HG03280 (cell line): ENCODE results near the gene MRNIP.
A peak's percentile ranks its signal among the peaks of the same experiment; 100 is the strongest.

Source experiments
- ATAC-seq: cut with Tn5 transposase; IDR thresholded peaks from one replicate; pipeline ENCODE4 v1.9.1; 2021; ENCODE audit warnings: mild to moderate bottlenecking, moderate library complexity; ENCODE audit not compliant: unreplicated experiment

MRNIP gene, protein sequence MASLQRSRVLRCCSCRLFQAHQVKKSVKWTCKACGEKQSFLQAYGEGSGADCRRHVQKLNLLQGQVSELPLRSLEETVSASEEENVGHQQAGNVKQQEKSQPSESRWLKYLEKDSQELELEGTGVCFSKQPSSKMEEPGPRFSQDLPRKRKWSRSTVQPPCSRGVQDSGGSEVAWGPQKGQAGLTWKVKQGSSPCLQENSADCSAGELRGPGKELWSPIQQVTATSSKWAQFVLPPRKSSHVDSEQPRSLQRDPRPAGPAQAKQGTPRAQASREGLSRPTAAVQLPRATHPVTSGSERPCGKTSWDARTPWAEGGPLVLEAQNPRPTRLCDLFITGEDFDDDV

DNA sequence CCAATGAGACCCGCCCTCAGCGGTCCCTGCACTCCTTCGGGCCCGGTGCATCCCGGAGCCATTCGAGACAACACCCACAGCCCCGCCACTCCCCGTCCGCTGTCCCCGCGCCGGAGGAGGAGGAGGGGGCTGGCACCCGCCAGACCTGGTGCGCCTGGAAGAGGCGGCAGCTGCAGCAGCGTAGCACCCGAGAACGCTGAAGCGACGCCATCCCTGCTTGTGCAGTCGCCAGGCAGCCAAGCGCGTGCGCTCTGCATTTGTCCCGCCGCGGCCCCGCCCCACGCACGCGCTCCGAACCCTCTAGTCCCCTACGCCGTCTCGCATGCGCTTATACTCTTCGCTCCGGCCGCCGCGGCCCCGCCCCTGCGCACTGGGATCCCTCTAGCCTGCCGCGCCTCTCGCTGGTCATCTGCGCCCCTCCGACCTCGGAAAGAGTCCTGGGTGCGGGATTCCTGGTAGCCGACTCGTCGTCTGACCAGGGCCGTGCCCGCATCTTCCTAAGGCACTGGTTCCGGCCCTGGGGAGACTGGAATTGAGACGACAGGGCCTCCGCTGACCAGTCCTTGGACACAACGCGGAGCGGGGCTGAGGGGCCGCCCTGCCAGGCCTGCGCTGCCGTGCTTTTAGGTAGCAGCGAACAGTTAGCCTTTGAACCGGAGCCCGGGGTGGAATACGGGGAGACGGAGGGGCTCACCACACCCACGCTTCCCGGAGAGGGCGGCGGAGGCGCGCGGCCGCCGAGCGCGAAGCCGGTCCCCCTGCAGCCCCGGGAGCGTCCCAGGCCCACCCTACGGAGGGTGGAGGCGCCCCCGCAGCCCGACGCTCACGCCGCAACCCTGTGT, at the start of gene MRNIP:
TSS of gene MRNIP (minus strand) at position 232 of the 842 bp plus-strand sequence. CDS start at position 211, 21 bp downstream.
- ATAC-seq, result peak; percentile 93

DNA sequence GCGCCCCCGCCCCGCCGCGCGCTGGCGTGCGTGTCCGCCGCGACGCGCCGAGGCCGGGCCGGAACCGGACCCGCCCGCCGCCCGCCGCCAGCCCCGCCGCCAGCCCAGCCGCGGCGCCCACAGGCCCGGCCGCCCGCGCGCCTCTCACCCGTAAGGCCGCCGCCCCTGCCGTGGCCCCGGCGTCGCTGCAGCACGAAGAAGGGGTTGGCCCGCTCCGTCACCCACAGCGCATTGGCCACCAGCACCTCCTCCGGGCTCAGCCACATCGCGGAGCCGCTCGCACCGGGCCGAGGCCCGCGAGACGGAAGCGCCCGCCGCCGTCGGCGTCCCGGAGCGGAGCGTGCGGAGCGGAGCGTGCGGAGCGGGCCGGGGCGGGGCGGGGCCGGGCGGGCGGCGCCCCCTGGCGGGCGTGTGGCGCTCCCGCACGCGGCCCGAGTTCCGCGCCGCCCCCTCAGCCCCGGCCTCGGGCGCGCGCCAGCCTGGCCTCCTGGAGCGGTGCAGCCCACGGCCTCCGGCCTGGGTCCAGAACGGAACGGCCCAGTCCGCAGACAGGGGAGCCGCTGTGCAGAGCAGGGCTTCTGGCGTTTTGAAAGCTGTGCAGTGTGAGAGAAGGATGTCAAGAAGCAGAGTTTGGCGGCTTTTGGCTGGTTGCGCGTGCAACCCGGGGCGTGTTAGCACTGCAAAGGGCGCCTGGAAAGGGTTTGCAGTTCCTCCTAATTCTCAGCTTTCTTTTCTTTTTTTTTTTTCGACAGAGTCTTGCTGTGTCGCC, 49.1 kb upstream of the MRNIP start, which contains the start of gene TBC1D9B:
TSS of gene TBC1D9B (minus strand) at position 342 of the 769 bp plus-strand sequence. CDS start at position 266, 76 bp downstream.
- ATAC-seq, result peak; percentile 90

DNA sequence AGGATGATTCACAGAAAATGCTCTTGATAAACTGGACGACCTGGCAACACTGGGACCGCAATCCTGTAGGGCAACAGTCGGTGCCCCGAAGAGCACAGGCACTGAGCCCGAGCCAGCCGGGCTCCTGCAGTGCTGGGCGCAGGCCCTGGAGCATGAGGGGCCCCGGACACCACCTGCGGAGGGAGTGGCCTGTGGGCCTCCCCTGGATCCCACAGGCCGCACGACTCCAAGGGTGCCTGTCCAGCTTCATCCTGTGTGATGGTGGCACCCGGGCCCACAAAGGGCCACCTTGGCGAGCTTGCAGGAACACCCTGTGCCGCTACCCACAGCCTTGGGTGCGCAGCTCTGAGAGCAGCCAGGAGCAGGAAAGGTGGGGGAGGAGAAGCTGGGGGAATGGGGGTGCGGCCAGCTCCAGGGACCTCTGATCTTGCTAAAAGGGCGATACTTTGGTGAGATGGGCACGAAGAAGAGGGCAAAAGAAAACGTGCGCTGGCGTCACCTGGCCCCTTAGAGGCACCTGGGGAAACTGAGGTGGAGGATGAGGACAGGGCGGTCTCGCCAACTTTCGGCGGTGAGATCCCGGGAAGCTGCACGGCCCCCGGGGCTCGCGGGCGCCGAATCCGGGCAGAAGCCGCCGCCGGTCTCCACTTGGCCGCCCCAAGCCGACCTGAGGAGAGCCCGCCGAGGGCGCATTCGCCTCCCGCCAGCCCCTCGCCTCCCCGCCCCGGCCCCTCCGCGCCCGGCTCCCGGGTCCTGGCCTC, 48.4 kb upstream of the MRNIP start:
- peak; percentile 15 for ATAC-seq

DNA sequence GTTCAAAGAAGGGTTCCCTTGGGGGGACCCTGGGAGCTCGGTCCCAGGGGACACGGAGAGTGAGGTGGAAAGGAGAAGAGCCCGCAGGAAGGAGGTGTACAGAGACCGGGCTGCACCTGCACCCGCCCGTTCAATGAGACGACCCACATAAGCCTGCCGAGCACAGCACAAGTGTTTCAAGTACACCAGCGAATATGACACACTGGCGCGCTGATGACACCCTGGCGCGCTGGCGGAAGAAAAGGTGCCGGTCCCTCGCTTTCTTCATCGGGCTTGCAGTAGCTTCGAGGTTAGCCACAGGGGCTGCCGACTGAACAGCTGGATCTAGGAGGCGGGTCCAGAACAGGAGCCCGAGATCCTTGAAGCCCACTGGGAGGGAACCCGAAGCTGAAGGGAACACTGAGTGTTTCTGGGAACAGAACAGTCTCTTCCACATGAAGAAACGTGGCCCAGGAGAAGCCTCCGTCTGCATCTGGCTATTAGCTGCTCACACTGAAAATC, 47.7 kb upstream of the MRNIP start:
- no peak for ATAC-seq

DNA sequence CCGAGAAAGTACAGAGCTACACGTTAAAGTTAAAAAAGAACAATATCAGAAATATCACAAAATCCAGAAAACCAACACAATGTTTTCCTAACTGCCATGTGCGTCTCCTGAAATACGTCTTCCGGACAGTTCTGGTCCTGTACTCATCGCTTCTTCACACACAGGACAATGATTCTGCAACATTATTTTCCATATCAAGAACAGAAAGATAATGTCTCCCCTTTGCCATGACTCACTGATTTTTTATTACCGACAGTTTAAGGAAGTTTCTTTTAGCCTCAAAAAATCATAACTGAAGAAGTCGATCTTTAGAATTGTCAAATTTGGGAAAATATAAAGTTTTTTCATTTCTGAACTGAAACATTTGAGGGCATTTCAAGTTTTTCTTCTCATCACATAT, 46.5 kb upstream of the MRNIP start:
- no peak for ATAC-seq

DNA sequence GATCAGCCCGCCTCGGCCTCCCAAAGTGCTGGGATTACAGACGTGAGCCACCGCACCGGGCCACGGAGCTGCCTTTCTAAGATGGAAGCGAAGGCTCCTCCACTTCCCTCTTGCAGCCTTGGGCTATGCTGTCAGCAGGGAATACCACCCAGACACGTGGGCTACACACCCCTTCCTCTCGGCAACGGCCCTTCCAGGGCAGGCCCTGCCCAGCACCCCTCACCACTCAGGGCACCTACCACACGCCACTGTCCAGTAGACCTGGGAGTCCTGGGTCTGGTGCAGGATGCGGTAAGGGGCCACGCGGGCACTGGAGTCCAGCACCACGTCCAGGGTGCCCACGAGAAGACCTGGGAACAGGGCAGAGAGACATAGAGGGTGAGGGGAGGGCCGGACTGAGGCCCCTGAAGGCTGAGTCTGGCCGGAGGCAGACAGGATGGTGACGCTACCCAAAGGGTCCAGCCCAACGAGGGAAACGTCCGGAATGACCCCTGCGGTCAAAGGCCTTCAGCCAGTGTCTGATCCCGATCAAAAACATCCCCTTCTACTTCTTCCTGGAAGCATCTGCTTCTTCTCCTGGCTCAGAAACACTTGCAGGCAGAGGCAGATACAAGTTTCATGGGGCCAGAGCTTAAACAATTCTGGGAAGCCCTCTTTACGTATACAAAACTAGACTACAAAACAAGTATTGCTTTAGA, 46.0 kb upstream of the MRNIP start:
- ATAC-seq, result no peak

DNA sequence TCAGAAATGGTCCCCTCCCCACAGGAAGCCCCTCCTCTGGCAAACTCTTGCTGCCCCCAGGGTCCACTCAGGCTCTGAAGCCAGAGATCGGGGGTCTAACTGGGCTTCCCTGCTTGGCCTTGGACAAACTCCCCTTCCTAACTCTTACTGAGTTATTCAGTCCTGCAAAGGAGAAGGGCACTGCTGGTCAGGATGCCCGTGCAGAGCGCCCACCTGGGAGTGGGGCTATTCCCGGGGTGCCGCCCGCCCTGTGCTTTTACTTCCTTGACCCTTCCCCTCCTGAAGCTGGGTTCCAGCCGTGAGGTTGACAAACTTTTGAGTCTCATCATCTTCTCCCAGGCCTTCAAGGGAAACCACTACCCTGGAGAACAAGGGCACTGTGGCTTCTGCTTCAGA, 44.1 kb upstream of the MRNIP start:
- no peak for ATAC-seq

DNA sequence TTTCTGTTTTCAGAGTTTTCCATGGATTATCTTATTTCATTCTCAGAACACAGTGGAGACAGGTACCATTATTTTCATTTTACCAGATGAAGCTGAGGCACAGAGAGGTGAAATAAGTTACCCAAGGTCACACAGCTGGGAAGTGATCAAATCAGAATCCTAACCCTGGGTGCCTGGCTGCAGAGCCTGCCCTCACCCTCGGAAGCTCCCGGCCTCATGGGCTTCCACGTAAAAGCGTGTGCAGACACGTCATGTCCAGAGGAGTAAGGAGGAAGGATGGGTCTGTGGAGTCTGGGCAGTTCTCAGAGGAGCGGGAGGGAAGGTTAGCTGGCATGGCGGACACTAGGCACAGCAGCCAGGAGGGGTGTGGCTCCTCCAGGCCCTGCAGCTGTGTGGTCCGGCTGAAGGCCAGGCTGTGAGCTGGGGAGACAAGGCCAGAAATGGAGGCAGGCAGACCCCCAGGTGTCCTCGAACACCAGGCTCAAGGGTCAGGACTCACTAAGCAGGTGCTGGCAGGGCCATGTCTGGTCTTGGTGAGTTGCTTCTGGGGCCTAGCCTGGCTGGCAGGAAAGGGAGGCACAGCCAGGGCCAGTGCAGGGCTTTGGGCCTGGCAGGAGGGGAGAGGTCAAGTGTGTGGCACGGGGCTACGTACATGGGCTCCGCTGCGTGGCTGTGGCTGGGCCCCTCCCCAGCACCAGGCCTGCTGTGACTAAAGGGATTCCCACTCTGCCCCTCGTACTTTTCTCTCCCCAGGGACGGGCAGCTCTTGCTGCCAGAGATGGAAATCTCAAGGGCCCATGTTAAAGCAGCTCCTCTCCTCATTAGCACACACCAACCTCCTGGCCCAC, 43.5 kb upstream of the MRNIP start:
- no peak for ATAC-seq

DNA sequence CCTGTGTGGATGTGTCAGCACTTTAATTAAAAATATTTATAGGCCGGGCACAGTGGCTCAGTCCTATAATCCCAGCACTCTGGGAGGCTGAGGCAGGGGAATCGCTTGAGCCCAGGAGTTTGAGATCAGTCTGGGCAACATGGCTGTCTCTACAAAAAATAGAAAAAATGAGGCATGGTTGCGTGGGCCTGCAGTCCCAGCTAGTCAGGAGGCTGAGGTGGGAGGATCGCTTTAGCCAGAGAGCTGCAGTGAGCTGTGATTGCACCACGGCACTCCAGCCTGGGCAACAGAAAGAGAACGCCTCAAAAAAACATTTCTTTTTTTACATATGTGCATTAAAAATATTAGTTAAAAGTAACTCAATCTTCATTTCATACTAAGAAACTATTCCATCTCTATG, 42.8 kb upstream of the MRNIP start:
- ATAC-seq, result no peak

DNA sequence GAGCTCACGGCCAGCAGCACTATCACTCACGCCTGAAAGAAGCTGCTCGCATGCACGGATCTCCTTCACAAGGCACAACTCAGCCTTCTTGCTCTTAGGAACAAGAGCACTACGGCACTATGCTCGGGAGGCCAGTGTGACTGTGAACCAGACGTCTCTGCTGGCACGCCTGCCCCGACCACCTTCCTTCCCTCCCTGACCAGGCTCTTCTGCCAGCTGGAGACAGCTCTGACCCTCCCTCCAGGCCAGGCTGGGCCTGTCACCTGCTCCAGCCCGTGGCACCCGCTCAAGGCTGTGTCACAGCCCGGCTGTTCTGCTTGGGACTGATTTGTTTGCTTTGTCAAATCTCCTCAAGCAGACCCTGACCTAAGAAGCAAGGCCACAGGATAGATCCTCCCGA, 42.1 kb upstream of the MRNIP start:
- no peak for ATAC-seq

DNA sequence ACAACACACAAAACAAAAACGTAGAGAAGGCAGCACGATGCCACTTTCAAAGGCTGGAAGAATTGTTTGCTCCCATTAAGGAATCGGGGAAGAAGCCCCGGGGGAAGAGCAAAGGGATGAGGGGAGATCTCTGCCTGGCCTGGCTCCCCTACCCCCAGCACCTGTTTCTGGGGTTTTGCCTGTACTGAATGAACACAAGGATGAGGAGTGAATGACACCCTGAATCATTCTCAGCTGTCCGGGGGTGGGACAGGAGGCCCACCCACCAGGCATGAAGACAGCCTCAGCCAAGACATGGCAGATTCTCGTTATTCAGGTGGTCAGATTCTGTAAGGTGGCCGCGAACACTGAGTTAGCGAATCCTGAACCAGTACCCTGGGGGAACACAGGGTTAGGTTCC, 41.6 kb upstream of the MRNIP start:
- no peak for ATAC-seq

DNA sequence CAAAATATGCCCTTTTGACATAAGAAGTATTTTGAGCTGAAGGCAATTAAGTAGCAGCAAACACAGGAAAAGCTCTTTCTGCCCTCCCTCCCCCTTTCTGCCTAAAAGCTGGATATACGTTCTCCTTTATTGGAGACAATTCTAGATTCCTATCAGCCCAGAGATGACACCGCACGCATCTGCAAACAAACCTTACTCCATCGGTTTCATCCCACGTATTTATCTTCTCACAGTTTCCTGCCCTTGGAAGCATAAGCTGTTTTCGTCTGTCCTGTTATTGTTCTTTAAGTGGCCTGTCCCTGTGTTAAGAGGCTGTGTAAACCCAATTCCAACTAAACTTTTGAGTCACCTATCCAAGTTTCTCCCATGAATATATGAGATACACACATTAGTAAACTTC, 37.2 kb upstream of the MRNIP start:
- ATAC-seq, result no peak

DNA sequence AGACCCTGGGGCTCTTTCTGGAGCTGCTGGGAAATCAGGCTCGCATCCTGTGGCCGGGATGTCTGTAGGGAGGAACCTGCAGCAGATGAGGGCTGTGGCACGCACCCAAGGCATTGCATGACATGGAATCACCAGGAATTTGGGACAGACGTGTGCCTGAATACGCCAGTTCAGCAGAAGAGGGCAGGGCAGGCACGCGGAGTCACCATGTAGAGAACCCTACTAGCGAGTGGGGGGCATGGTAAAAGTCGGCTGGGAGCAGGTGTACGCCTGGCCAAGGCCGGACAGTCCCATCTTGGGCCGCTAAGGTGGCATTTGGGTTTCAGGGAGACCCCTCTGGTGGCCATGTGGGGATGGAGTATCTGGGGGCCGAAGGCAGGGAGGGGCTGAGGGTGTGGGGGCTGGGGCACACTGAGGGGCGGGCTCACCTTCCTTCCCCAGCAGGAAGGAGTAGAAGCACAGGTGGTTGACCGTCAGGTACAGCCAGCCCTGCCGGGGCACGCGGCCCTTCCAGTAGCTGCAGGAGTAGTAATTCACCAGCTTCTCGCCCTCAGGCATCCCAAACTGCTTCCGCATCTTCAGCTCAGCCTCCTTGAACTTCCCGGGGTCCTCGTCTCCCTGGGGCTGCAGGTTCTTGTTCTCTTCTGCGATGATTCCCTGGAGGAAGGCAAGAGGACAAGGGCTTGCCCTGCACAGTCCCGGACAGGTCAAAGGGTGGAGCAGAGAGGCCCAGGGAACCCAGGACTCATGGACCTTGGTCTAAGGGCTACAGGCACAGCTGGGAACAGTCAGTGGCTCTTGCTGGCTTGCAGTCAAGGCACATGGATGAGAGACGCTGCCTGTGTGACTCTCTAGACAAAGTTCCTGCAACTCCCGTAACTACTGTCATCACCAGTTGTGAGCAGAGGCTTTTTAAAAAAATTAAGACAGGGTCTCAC, 35.6 kb upstream of the MRNIP start:
- no peak for ATAC-seq

DNA sequence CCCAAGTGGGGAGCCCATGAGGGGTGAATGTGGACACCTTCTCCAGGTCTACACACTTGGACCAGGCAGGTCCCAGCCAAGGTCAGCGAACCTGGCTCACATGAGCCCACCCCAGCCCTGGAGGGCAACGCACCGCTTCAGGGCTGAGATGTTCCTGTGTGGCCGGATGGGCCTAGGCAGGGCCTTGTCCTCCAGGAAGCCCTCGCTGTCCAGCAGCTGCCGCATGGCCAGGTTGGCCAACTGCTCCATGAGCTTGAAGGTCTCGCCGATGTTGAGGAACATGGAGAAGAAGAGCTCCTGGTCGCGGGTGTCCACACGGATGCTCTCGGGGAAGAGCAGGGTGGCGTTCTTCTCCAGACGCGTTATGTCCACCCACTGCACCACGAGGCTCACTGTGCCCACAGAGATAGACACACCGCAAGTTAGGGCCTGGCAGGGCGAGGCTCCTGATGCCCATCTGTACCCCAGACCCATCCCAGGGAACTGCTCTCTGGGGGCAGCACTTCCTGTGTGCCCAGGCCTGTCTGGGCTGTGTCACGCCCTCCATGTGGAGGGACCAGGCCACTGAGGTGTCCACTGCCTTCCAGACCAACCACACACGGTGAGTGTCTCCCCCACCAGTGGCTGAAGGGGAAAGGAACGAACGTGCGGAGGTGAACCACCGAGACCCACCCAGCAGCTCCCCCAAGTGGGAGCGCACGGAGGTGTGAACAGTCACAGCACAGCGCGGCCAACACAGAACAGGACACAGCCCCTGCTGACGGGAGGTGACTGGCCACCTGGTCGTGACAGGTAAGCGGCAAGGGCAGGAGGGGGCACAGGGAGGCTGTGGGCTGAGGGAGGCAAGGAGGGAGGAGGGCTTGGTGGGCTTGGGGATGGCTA, 34.7 kb upstream of the MRNIP start:
- ATAC-seq, result no peak

DNA sequence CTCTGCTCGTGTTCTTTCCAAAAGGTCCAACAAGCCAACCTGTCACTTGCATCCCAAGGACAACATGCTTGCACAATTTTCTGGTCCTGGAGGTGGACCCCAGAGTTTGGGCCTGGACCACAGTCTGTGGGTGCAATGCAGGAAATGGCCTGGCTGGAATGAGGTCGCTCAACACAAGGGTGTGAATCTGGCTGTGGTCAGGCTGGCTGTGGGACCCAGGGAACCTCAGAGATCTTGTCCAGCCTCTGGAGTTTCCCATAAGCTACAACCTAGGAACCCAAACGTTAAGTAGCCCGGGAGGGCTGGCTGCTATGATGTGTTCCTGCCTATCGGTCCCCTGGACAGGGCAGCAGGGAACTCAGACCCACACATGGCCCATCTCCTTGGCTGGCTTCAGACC, 33.6 kb upstream of the MRNIP start:
- ATAC-seq, result no peak

DNA sequence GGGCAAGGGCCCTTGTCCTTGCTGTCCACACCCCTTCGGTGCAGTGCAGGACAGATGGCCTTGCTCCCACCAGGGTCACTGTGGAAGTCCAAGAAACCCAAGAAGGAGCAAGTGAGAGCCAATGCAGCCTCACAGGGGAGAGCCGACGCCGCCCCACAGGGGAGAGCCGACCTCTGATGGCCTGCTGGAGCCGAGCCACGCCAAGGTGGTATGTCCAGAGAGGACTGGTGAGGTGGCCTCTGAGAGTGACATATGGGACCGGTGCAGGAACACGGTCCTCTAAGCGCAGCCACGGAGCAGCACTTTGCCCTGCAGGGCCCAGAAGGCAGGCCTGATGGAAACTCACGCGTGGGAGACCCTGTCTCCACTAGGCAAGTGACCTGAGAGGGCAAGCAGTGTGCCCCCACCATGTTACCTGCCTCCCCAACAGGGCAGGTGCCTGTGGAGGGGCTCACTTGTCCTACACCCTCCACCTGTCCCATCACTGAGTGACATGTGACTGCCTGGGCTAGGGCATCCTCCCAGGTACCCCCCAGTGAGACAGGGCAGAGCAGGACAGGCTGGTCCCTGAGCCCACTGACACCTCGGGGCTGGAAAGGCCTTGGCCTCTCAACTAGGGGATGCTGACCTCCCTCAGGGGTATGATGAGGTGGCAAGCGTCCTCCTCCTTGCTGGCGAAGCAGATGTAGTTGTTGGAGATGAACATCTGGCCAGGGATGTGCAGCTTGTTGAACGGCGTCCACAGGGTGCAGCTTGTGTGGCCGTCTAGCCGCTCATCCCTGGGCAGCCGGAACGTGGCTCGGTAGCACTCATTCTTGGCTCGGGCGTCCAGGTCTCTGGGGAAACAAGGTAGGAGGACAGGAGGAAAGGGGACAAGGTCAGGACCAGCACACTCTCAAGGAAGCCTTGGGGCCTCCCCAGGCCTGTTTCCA, 32.4 kb upstream of the MRNIP start:
- ATAC-seq, result no peak
